ENCODE results near the gene UBA6. TPM values are rescaled to one million over a fixed set of nuclear protein-coding genes. Genes with fewer than 3 reads are reported as not detected.

Gene UBA6
- total RNA-seq, 1 experiment from 2014 or later, result 83.1 TPM

GRCh38 chr4:67721315-67721769 is 20.4 kb upstream of the UBA6 start:
- Mint-ChIP-seq H3K9me3 (ENCODE audit: unreplicated experiment) (no peaks in the 10 kb centered on the region), H3K27ac (ENCODE audit: low read depth, unreplicated experiment) (no peak overlapping the region), H3K27me3 (ENCODE audit: insufficient read depth, unreplicated experiment) (no peaks in the 10 kb centered on the region), H3K4me1 (ENCODE audit: insufficient read depth, unreplicated experiment) (peaks cover 10% of the 10 kb centered on the region), H3K36me3 (ENCODE audit: insufficient read depth, unreplicated experiment) (peaks cover 11% of the 10 kb centered on the region), H3K4me3 (ENCODE audit: unreplicated experiment) (no peak overlapping the region)
- no peak for TF ChIP-seq CTCF (IDR thresholded peaks at IDR 0.05; ENCODE audit: unreplicated experiment)
- CTCF ChIA-PET, result interaction anchor here (1.0 to 1.5 kb wide), 2 partner anchors 18 to 25 kb away, joined by 3 to 4 read pairs; no protein-coding TSS in a partner anchor
- POLR2A ChIA-PET, result interaction anchor here (0.9 to 1.8 kb wide), 3 partner anchors 10 to 21 kb away, joined by 3 to 4 read pairs (median 3); partner anchors contain the start of gene UBA6
- BruUV-seq (replicated peaks), result TSS peak; percentile 6
- DNase-seq (ENCODE audit: unreplicated experiment), result no peak
- intact Hi-C loops (cut with micrococcal nuclease), result no loop called here

GRCh38 chr4:67719953-67720617 is 19.1 kb upstream of the UBA6 start:
- DNase-seq (ENCODE audit: unreplicated experiment), result no peak
- Mint-ChIP-seq H3K27ac (ENCODE audit: low read depth, unreplicated experiment) (no peak overlapping the region), H3K27me3 (ENCODE audit: insufficient read depth, unreplicated experiment) (no peaks in the 10 kb centered on the region), H3K36me3 (ENCODE audit: insufficient read depth, unreplicated experiment) (peaks cover 19% of the 10 kb centered on the region), H3K9me3 (ENCODE audit: unreplicated experiment) (no peaks in the 10 kb centered on the region), H3K4me3 (ENCODE audit: unreplicated experiment) (no peak overlapping the region), H3K4me1 (ENCODE audit: insufficient read depth, unreplicated experiment) (peaks cover 10% of the 10 kb centered on the region)
- intact Hi-C loops (cut with micrococcal nuclease), result no loop called here
- ChIA-PET POLR2A (interaction anchor here (1.8 kb wide), 1 partner anchor 9 kb away, joined by 4 read pairs; no protein-coding TSS in a partner anchor), CTCF (interaction anchor here (1.1 to 1.5 kb wide), 2 partner anchors 14 to 17 kb away, joined by 3 to 4 read pairs; no protein-coding TSS in a partner anchor)
- no peak for TF ChIP-seq CTCF (IDR thresholded peaks at IDR 0.05; ENCODE audit: unreplicated experiment)
- no TSS peak for BruUV-seq (replicated peaks)

GRCh38 chr4:67718848-67719247 is 17.9 kb upstream of the UBA6 start:
- no peak for DNase-seq (ENCODE audit: unreplicated experiment)
- intact Hi-C loops (cut with micrococcal nuclease), result no loop called here
- no TSS peak for BruUV-seq (replicated peaks)
- Mint-ChIP-seq H3K27me3 (ENCODE audit: insufficient read depth, unreplicated experiment) (no peaks in the 10 kb centered on the region), H3K9me3 (ENCODE audit: unreplicated experiment) (no peaks in the 10 kb centered on the region), H3K36me3 (ENCODE audit: insufficient read depth, unreplicated experiment) (peaks cover 20% of the 10 kb centered on the region), H3K4me3 (ENCODE audit: unreplicated experiment) (no peak overlapping the region), H3K4me1 (ENCODE audit: insufficient read depth, unreplicated experiment) (peaks cover 15% of the 10 kb centered on the region), H3K27ac (ENCODE audit: low read depth, unreplicated experiment) (no peak overlapping the region)
- TF ChIP-seq CTCF (IDR thresholded peaks at IDR 0.05; ENCODE audit: unreplicated experiment), result no peak
- ChIA-PET POLR2A (no interaction called here), CTCF (no interaction called here)

DNA sequence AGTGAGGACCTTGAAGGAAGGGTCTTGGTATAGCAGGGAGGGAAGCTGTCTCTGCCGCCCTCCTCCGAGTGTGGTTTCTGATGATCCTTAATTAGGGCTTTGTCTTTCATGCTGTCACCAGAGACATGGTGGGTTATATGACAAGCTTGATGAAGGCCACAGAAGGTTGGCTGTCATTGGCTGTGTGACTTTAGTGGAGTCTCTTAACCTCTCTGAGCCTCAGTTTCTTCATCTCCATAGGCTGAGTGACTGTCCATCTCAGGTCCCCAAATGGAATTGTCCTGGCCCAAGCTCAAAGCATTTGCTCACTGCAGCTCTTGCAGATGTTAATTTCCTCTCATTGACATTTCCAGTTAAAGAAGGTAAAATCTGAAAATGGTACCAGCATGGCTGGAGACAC is 16.6 kb upstream of the UBA6 start:
- ChIA-PET POLR2A (interaction anchor here (0.5 to 1.2 kb wide), 2 partner anchors 16 to 462 kb away, joined by 3 read pairs; partner anchors contain the start of gene UBA6), CTCF (interaction anchor here (0.8 kb wide), 1 partner anchor 16 kb away, joined by 3 read pairs; the partner anchor contains the start of gene UBA6)
- Mint-ChIP-seq H3K27me3 (ENCODE audit: insufficient read depth, unreplicated experiment) (no peaks in the 10 kb centered on the region), H3K27ac (ENCODE audit: low read depth, unreplicated experiment) (no peak overlapping the region), H3K9me3 (ENCODE audit: unreplicated experiment) (no peaks in the 10 kb centered on the region), H3K4me1 (ENCODE audit: insufficient read depth, unreplicated experiment) (peaks cover 19% of the 10 kb centered on the region), H3K36me3 (ENCODE audit: insufficient read depth, unreplicated experiment) (peaks cover 26% of the 10 kb centered on the region), H3K4me3 (ENCODE audit: unreplicated experiment) (no peak overlapping the region)
- no peak for TF ChIP-seq CTCF (IDR thresholded peaks at IDR 0.05; ENCODE audit: unreplicated experiment)
- BruUV-seq (replicated peaks), result no TSS peak
- no peak for DNase-seq (ENCODE audit: unreplicated experiment)
- intact Hi-C loops (cut with micrococcal nuclease), result no loop called here
